Gastroesophageal sphincter (tissue), 4 donors: Measurements from ENCODE around the gene KIAA1755. TPM values are rescaled to one million over a fixed set of nuclear protein-coding genes. Genes with fewer than 3 reads are reported as not detected.

Experiments
- ATAC-seq: fragments of 150-250 bp; one replicate; pipeline ENCODE4 v1.9.1; 2016; ENCODE audit warnings: mild to moderate bottlenecking, moderate library complexity
- H3K27ac ChIP-seq, 4 donors: fragments of 200-600 bp; sonication (generic) in 3 of 4; 1 replicate in 3 of 4; 2 replicates in 1 of 4; pipeline ENCODE4 v1.5.1; 2016 to 2019
- H3K27me3 ChIP-seq: fragments of 200-600 bp; sonication (generic); one replicate; pipeline ENCODE4 v1.5.1; 2019
- H3K36me3 ChIP-seq, 2 donors: fragments of 200-600 bp; sonication (generic); one replicate each; pipeline ENCODE4 v1.5.1; 2019; ENCODE audit warnings: control low read depth in 1 of 2
- H3K4me1 ChIP-seq, 3 donors: fragments of 200-600 bp; sonication (generic); 1 replicate in 2 of 3; 2 replicates in 1 of 3; pipeline ENCODE4 v1.5.1; 2016 to 2019; ENCODE audit warnings: control low read depth in 2 of 3
- H3K4me3 ChIP-seq, 2 donors: fragments of 200-600 bp; sonication (generic); one replicate each; pipeline ENCODE4 v1.5.1; 2019; ENCODE audit warnings: mild to moderate bottlenecking in 1 of 2, moderate library complexity in 1 of 2
- H3K9me3 ChIP-seq, 3 donors: fragments of 200-600 bp; sonication (generic); one replicate each; pipeline ENCODE4 v1.5.1; 2017 to 2019; ENCODE audit warnings: control low read depth in 2 of 3
- EP300 ChIP-seq: sonication (generic); formaldehyde crosslinking; IDR thresholded peaks from one replicate; pipeline ENCODE4 v1.6.1; 2017; ENCODE audit warnings: antibody characterized with exemption, mild to moderate bottlenecking
- POLR2A ChIP-seq, 2 donors: fragments of 450-650 bp; IDR thresholded peaks; one replicate each; pipeline ENCODE4 v1.6.1; 2017; ENCODE audit warnings: antibody characterized with exemption in 2 of 2, mild to moderate bottlenecking in 2 of 2, moderate library complexity in 1 of 2
- POLR2AphosphoS5 ChIP-seq: sonication (generic); formaldehyde crosslinking; IDR thresholded peaks from one replicate; pipeline ENCODE4 v1.6.1; 2017; ENCODE audit warnings: antibody characterized with exemption
- WGBS, 2 donors: methylation state at CpG; one replicate each; pipeline ENCODE4 v1.1.5; 2018; ENCODE audit warnings: low coverage in 1 of 2; 5-methylcytosine and 5-hydroxymethylcytosine counted together
- total RNA-seq, 4 donors: library from RNA; depleted of rRNA; stranded (reverse); fragments of >200 nt; gene quantifications; one replicate each; pipeline ENCODE4 v1.1.0, GENCODE V29; 2016
- TF ChIP-seq, protein P1 (sequence below), 4 experiments: fragments of 200-600 bp in 2 of 4; fragments of 450-650 bp in 2 of 4; sonication (generic) in 1 of 4; IDR thresholded peaks; one replicate each; pipeline ENCODE4 v1.5.1; 2017 to 2019; ENCODE audit warnings: antibody characterized with exemption in 4 of 4, mild to moderate bottlenecking in 2 of 4, moderate library complexity in 2 of 4

Gene KIAA1755
- total RNA-seq, 4 donors from 2014 or later, result 5.1 to 19.9 (median 11.5) TPM

DNA sequence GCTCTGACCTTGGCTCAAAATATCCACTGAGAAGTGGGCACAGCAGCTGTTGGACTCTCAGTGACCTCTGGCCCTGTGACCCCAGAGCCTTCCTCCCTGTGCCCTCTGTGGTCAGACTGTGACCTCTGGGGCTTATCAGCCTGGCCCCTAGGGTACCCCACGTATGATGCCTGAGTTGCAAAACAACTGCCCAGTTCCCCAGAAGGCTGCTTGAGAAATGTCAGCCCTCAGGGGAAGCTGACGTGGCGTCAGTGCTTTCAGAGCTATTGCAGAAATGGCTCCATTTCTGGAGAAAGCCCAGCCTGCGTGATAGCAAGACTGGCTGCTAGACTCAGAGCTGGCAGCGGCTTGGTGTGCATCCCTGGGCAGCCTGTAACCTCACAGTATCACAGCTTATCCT lies 63.9 kb downstream of the KIAA1755 start:
- Histone ChIP-seq H3K27me3 (no peaks in the 10 kb centered on the region), H3K27ac (peak overlapping the region in 1 of 4 donors; percentile 33), H3K9me3 (no peaks in the 10 kb centered on the region), H3K4me1 (peaks cover 0 to 4% (median 0%) of the 10 kb centered on the region in 3 donors), H3K4me3 (no peak overlapping the region), H3K36me3 (no peaks in the 10 kb centered on the region)
- ATAC-seq, result peak; percentile 78
- no CpG with 5 or more reads among the region's 5 CpGs for WGBS, 2 donors
- TF ChIP-seq POLR2AphosphoS5, result no peak
- no peak for TF ChIP-seq POLR2A (IDR thresholded peaks at IDR 0.05)
- no peak for TF ChIP-seq EP300
- TF ChIP-seq, protein P1, sequence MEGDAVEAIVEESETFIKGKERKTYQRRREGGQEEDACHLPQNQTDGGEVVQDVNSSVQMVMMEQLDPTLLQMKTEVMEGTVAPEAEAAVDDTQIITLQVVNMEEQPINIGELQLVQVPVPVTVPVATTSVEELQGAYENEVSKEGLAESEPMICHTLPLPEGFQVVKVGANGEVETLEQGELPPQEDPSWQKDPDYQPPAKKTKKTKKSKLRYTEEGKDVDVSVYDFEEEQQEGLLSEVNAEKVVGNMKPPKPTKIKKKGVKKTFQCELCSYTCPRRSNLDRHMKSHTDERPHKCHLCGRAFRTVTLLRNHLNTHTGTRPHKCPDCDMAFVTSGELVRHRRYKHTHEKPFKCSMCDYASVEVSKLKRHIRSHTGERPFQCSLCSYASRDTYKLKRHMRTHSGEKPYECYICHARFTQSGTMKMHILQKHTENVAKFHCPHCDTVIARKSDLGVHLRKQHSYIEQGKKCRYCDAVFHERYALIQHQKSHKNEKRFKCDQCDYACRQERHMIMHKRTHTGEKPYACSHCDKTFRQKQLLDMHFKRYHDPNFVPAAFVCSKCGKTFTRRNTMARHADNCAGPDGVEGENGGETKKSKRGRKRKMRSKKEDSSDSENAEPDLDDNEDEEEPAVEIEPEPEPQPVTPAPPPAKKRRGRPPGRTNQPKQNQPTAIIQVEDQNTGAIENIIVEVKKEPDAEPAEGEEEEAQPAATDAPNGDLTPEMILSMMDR (IDR thresholded peaks at IDR 0.05), result no peak

DNA sequence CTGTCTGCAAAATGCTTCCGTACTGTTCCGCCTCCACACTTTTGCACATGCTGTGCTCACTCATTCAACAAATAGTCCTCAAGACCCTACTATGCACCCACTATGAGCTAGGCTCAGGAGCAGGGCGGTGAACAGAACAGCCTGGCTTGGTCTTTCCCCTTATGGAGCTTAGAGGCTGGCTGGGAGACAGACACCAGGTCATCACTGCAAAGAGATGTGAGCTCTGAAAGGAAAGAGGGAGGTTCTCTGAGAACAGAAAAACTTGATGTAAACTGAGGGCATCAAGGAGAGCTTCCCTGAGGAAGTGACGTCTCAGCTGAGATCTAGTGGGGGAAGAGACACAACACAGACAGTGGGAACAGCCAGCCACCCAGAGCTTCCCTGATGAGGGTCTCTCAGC lies 64.5 kb downstream of the KIAA1755 start:
- Histone ChIP-seq H3K4me1 (peaks cover 0 to 8% (median 0%) of the 10 kb centered on the region in 3 donors), H3K36me3 (no peaks in the 10 kb centered on the region), H3K27me3 (no peaks in the 10 kb centered on the region), H3K4me3 (no peak overlapping the region), H3K27ac (peak overlapping the region in 1 of 4 donors; percentile 33), H3K9me3 (no peaks in the 10 kb centered on the region)
- 83 to 100% methylated on average over 2 of the region's 4 CpGs for WGBS, 2 donors
- no peak for ATAC-seq
- TF ChIP-seq, protein P1 (IDR thresholded peaks at IDR 0.05), result no peak
- no peak for TF ChIP-seq EP300
- TF ChIP-seq POLR2AphosphoS5, result no peak
- TF ChIP-seq POLR2A (IDR thresholded peaks at IDR 0.05), result no peak

DNA sequence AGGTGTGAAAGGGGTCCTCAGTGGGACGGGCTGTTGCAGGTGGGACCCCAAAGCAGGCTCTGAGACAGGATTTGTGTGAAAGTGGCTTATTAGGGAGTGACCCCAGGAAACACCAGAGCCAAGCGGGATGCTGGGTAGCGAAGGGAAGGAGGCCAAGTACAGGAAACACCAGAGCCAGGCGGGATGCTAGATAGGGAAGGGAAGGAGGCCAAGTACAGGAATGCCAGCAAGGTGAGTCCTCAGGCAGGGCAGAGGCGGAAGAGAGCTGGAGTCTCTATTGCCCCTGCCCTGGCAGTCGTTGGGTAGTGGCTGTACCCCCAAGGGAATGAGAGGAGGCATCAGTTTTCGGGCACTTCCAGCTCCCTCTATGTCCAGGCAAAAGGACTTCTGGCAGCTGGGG lies 65.0 kb downstream of the KIAA1755 start:
- Histone ChIP-seq H3K27ac (no peak overlapping the region), H3K4me1 (peaks cover 0 to 12% (median 0%) of the 10 kb centered on the region in 3 donors), H3K27me3 (no peaks in the 10 kb centered on the region), H3K36me3 (no peaks in the 10 kb centered on the region), H3K9me3 (no peaks in the 10 kb centered on the region), H3K4me3 (no peak overlapping the region)
- no peak for ATAC-seq
- TF ChIP-seq POLR2A (IDR thresholded peaks at IDR 0.05), result no peak
- TF ChIP-seq, protein P1 (IDR thresholded peaks at IDR 0.05), result no peak
- TF ChIP-seq POLR2AphosphoS5, result no peak
- TF ChIP-seq EP300, result no peak
- 84 to 89% methylated on average over 3 to 7 of the region's 7 CpGs for WGBS, 2 donors

DNA sequence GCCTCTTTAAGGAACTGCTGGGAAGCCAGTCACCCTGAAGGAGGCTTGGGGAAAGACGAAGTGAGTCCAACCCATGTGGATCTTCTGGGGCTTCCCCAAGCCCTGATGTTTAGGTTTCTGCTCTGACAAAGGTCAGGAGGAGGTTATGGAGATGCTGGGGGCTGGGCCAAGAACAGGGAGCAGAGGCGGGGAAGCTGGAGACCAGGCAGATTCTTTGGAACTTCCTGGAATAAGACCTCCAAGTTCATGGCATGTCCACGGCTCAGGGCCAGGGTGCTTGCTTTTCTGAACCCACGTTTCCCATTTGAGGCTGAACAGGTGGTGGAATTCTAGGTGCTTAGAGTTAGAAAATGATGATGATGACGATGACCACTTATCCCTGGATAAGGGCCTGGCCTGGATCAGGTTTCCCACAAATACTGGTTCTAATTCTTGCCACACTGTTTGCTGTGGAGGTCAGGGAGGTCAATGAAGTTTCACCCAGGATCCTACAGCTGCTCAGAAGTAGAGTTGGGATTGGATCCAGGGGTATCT lies 65.5 kb downstream of the KIAA1755 start:
- Histone ChIP-seq H3K9me3 (no peaks in the 10 kb centered on the region), H3K27me3 (no peaks in the 10 kb centered on the region), H3K27ac (no peak overlapping the region), H3K4me3 (no peak overlapping the region), H3K36me3 (no peaks in the 10 kb centered on the region), H3K4me1 (peaks cover 0 to 12% (median 0%) of the 10 kb centered on the region in 3 donors)
- TF ChIP-seq POLR2AphosphoS5 (no peak), POLR2A (IDR thresholded peaks at IDR 0.05) (no peak), EP300 (no peak)
- TF ChIP-seq, protein P1 (IDR thresholded peaks at IDR 0.05), result no peak
- WGBS, 2 donors, result 65% methylated on average over 5 of the region's 5 CpGs; no CpG with 5 or more reads in 1 of the 2 donors
- ATAC-seq, result no peak

DNA sequence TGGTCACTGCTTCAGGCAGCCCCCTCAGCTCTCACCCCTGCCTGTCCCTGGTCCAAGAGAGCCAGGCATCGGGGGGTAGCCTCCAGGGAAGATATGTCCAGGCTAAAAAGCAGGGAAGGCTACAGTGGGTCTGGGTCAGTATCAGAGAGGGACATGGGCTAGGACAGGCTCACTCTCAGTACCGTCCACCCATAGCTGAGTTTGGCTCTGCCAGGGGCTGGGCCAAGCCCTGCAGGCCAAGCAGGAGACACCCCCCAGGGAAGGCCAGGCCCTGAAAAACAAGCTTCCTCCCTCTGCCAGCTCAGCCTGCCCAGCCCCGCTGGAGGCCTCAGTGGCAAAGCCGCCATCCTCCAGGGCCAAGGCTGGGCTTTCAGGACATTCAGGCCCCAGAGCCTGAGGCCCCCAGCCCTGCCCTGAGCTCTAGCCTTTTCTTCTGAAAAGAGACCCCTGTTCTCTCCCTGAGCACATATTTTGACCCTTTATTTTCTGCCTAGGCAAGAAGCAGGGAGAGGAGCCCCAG lies 66.9 kb downstream of the KIAA1755 start:
- no peak for ATAC-seq
- no CpG with 5 or more reads among the region's 4 CpGs for WGBS, 2 donors
- Histone ChIP-seq H3K27ac (no peak overlapping the region), H3K4me3 (no peak overlapping the region), H3K27me3 (no peaks in the 10 kb centered on the region), H3K4me1 (peaks cover 0 to 12% (median 0%) of the 10 kb centered on the region in 3 donors), H3K36me3 (no peaks in the 10 kb centered on the region), H3K9me3 (no peaks in the 10 kb centered on the region)
- TF ChIP-seq POLR2A (IDR thresholded peaks at IDR 0.05) (no peak), EP300 (no peak)
